GM12878 (cell line): ENCODE results near the gene NAT8. TPM values are rescaled to one million over a fixed set of nuclear protein-coding genes. Genes with fewer than 3 reads are reported as not detected.

ENCODE experiments used
- ATAC-seq: fragments of 200-7000 bp; cut with Tn5 transposase; 3 replicates; pipeline ENCODE4 v1.9.1; 2020; ENCODE audit warnings: mild to moderate bottlenecking, moderate library complexity
- BruUV-seq: library from RNA; stranded (reverse); fragments of 400-500 nt; replicated peaks from 2 replicates; lab custom pipeline; 2021; lab: Mats Ljungman, UMichigan
- CTCF ChIA-PET: fragments of 300-600 bp; sonication (Branson Sonifier 250); formaldehyde crosslinking; extraction: SDS; loops from one replicate; lab custom pipeline; 2021; ENCODE audit warnings: inconsistent platforms; lab: Yijun Ruan, JAX
- POLR2A ChIA-PET: fragments of 350-600 bp; formaldehyde crosslinking; extraction: SDS; loops from one replicate; lab custom pipeline; 2021; ENCODE audit warnings: inconsistent platforms; lab: Charles Lee
- RAD21 ChIA-PET: fragments of 300-600 bp; sonication (Branson Sonifier 250); formaldehyde crosslinking; loops from one replicate; lab custom pipeline; 2023; ENCODE audit warnings: antibody characterized with exemption; ENCODE audit not compliant: unreplicated experiment; lab: Charles Lee
- SMC1A ChIA-PET: fragments of 300-600 bp; sonication (Branson Sonifier 250); formaldehyde crosslinking; loops from one replicate; lab custom pipeline; 2023; ENCODE audit not compliant: unreplicated experiment, uncharacterized antibody; lab: Charles Lee
- DNase-seq: peaks from one replicate; pipeline ENCODE4 v3.0.0-alpha.2; 2011; ENCODE audit warnings: low read depth, low spot score
- FAIRE-seq: peaks from 3 replicates; lab custom pipeline; 2011; peaks lifted over from hg19 to GRCh38; lab: Jason Lieb, UNC
- H2AFZ ChIP-seq: 2 replicates; pipeline ENCODE4 v1.6.0; 2011; ENCODE audit warnings: low read depth, low read length, control low read depth; ENCODE audit not compliant: control insufficient read depth
- H3K27ac ChIP-seq: 2 replicates; pipeline ENCODE4 v1.5.1; 2011; ENCODE audit warnings: control low read depth; ENCODE audit not compliant: control insufficient read depth, insufficient read depth
- H3K27me3 ChIP-seq, 2 experiments: replicated peaks in 1 of 2; 2 replicates each; pipeline versions ENCODE4 v1.6.0 to v1.6.1; 2011; ENCODE audit warnings: low read length in 1 of 2; ENCODE audit not compliant: control insufficient read depth in 2 of 2, insufficient read depth in 2 of 2
- H3K36me3 ChIP-seq, 2 experiments: 2 replicates each; pipeline ENCODE4 v1.5.1; 2011; ENCODE audit warnings: low read length in 1 of 2; ENCODE audit not compliant: control insufficient read depth in 2 of 2, insufficient read depth in 2 of 2
- H3K4me1 ChIP-seq: 2 replicates; pipeline ENCODE4 v1.6.1; 2011; ENCODE audit warnings: mild to moderate bottlenecking, low read length, moderate library complexity, mixed read lengths; ENCODE audit not compliant: control insufficient read depth, insufficient read depth
- H3K4me2 ChIP-seq: 2 replicates; pipeline ENCODE4 v1.6.0; 2011; ENCODE audit warnings: control low read depth; ENCODE audit not compliant: control insufficient read depth, insufficient read depth
- H3K4me3 ChIP-seq: fragments of 200-600 bp; sonication (generic); 2 replicates; pipeline ENCODE4 v1.5.1; 2016
- H3K79me2 ChIP-seq: 2 replicates; pipeline ENCODE4 v1.6.0; 2011; ENCODE audit warnings: low read length; ENCODE audit not compliant: control insufficient read depth, insufficient read depth
- H3K9ac ChIP-seq: 2 replicates; pipeline ENCODE4 v1.8.0; 2011; ENCODE audit warnings: low read length, control low read depth, mixed read lengths; ENCODE audit not compliant: control insufficient read depth, insufficient read depth
- H3K9me3 ChIP-seq: replicated peaks from 3 replicates; pipeline ENCODE4 v1.5.1; 2011; ENCODE audit warnings: mild to moderate bottlenecking, low read length; ENCODE audit not compliant: control insufficient read depth, insufficient read depth
- H4K20me1 ChIP-seq: 2 replicates; pipeline ENCODE4 v1.6.0; 2011; ENCODE audit not compliant: control insufficient read depth, insufficient read depth
- BCL11A ChIP-seq: IDR thresholded peaks from 2 replicates; pipeline ENCODE4 v1.6.1; 2011; ENCODE audit warnings: low read depth, low read length
- CHD1 ChIP-seq: IDR thresholded peaks from 2 replicates; pipeline ENCODE4 v1.6.1; 2012; ENCODE audit warnings: low read depth, low read length, improper control_type of control experiment
- GATAD2B ChIP-seq: fragments of 450-650 bp; conservative IDR thresholded peaks from 2 replicates; pipeline ENCODE4 v1.6.1; 2017; ENCODE audit warnings: low read depth, mild to moderate bottlenecking, moderate library complexity
- IRF5 ChIP-seq: fragments of 450-650 bp; IDR thresholded peaks from 2 replicates; pipeline ENCODE4 v1.6.1; 2017; ENCODE audit warnings: borderline replicate concordance
- KDM1A ChIP-seq: fragments of 200-600 bp; sonication (generic); IDR thresholded peaks from 2 replicates; pipeline ENCODE4 v1.6.1; 2016; ENCODE audit warnings: borderline replicate concordance
- MTA2 ChIP-seq: fragments of 450-650 bp; IDR thresholded peaks from 2 replicates; pipeline ENCODE4 v1.6.1; 2016; ENCODE audit warnings: low read depth, mild to moderate bottlenecking, moderate library complexity
- MTA3 ChIP-seq: IDR thresholded peaks from 2 replicates; pipeline ENCODE4 v1.6.1; 2012; ENCODE audit warnings: low read length, inconsistent platforms, borderline replicate concordance
- NFXL1 ChIP-seq: fragments of 450-650 bp; IDR thresholded peaks from 2 replicates; pipeline ENCODE4 v1.6.1; 2017; ENCODE audit warnings: antibody characterized with exemption, mild to moderate bottlenecking, borderline replicate concordance
- NR2C2 ChIP-seq: IDR thresholded peaks from 2 replicates; pipeline ENCODE4 v1.6.1; 2011; ENCODE audit warnings: borderline replicate concordance, low read depth; ENCODE audit not compliant: control insufficient read depth, insufficient read length
- PAX8 ChIP-seq: fragments of 450-650 bp; IDR thresholded peaks from 2 replicates; pipeline ENCODE4 v1.6.1; 2017; ENCODE audit warnings: mild to moderate bottlenecking, moderate library complexity
- SMC3 ChIP-seq: IDR thresholded peaks from 2 replicates; pipeline ENCODE4 v1.6.1; 2011; ENCODE audit warnings: low read length, improper control_type of control experiment, borderline replicate concordance
- SPI1 ChIP-seq: IDR thresholded peaks from 2 replicates; pipeline ENCODE4 v1.6.1; 2011; ENCODE audit warnings: low read depth, mild to moderate bottlenecking, low read length, moderate library complexity, borderline replicate concordance; ENCODE audit not compliant: insufficient read depth
- STAT3 ChIP-seq: IDR thresholded peaks from 2 replicates; pipeline ENCODE4 v1.6.1; 2011; ENCODE audit warnings: low read depth, low read length, improper control_type of control experiment
- YY1 ChIP-seq: IDR thresholded peaks from 2 replicates; pipeline ENCODE4 v1.6.1; 2011; ENCODE audit warnings: low read depth, mild to moderate bottlenecking, low read length
- ZBTB40 ChIP-seq: fragments of 450-650 bp; IDR thresholded peaks from 2 replicates; pipeline ENCODE4 v1.6.1; 2016; ENCODE audit warnings: mild to moderate bottlenecking, moderate library complexity, borderline replicate concordance
- ZNF384 ChIP-seq: IDR thresholded peaks from 2 replicates; pipeline ENCODE4 v1.6.1; 2012; ENCODE audit warnings: low read depth, mild to moderate bottlenecking, low read length, improper control_type of control experiment, borderline replicate concordance
- WGBS: methylation state at CpG from one replicate; pipeline ENCODE4 v1.1.6; 2016; ENCODE audit warnings: low lambda C conversion rate; ENCODE audit not compliant: insufficient replicate concordance, insufficient coverage; ENCODE audit errors: missing lambda C conversion rate; 5-methylcytosine and 5-hydroxymethylcytosine counted together
- in situ Hi-C: fragments of 300-500 bp; cut with MboI; formaldehyde crosslinking; loops from 9 replicates; pipeline ENCODE4 v1.14.3; 2018; ENCODE audit warnings: mixed read lengths
- intact Hi-C: fragments of 100-400 bp; cut with micrococcal nuclease; formaldehyde crosslinking; loops from one replicate; pipeline ENCODE4 v1.14.2; 2022; ENCODE audit not compliant: unreplicated experiment
- polyA plus RNA-seq, 11 experiments: library from polyadenylated mRNA; depleted of rRNA in 4 of 11; unstranded in 6 of 11; stranded (reverse) in 5 of 11; fragments of >200 nt; fragmentation: Nextera tagmentation in 4 of 11; fragmentation: Illumina TruSeq in 1 of 11; extraction: Ambion mirVana in 4 of 11; extraction: Trizol in 1 of 11; gene quantifications; 1 replicate in 1 of 11; 2 replicates in 10 of 11; pipeline versions ENCODE4 v1.2.1 to v1.2.3, GENCODE V29; 2011 to 2016; ENCODE audit warnings: inconsistent platforms in 2 of 11, missing spikeins in 2 of 11, low read depth in 1 of 11
- total RNA-seq, 4 experiments: library from RNA; depleted of rRNA in 3 of 4; stranded (reverse); fragments of >200 nt in 3 of 4; fragmentation: Illumina TruSeq in 1 of 4; extraction: Trizol in 1 of 4; gene quantifications; 2 replicates each; pipeline versions ENCODE4 v1.2.1 to v1.2.3, GENCODE V29; 2013 to 2021

Gene NAT8
- total and polyA plus RNA-seq, 10 of the 15 experiments (the other 5 are each of a cell fraction or from before 2014, with no cell fraction given), result not detected

- TF ChIP-seq IRF5, result no peak
- no peak for TF ChIP-seq ZBTB40
- no peak for TF ChIP-seq ZNF384
- TF ChIP-seq, all 136 proteins: peak for 0
These were observed 40.4 kb downstream of the NAT8 start (continued) for GRCh38 chr2:73601780-73602179.

GRCh38 chr2:73594251-73594650, 48.0 kb downstream of the NAT8 start:
- Histone ChIP-seq H3K79me2 (no peaks in the 10 kb centered on the region), H3K9me3 (no peaks in the 10 kb centered on the region), H3K9ac (no peak overlapping the region), H2AFZ (no peak overlapping the region), H3K27me3 (no peaks in the 10 kb centered on the region), H3K27ac (no peak overlapping the region), H3K4me3 (no peak overlapping the region), H3K4me1 (no peaks in the 10 kb centered on the region), H3K4me2 (no peak overlapping the region), H4K20me1 (no peaks in the 10 kb centered on the region), H3K36me3 (no peaks in the 10 kb centered on the region)
- ChIA-PET POLR2A (no interaction called here), SMC1A (no interaction called here), CTCF (interaction anchor here (1.0 kb wide), 1 partner anchor 86 kb away, joined by 3 read pairs; no protein-coding TSS in a partner anchor), RAD21 (no interaction called here)
- no TSS peak for BruUV-seq
- ATAC-seq, result no peak
- in situ Hi-C loops (no loop called here), intact Hi-C loops (no loop called here)
- 98% methylated on average over 2 of the region's 2 CpGs for WGBS
- DNase-seq, result no peak
- FAIRE-seq, result no peak
- TF ChIP-seq YY1 (no peak), KDM1A (no peak), SMC3 (no peak), PAX8 (no peak), BCL11A (no peak), MTA2 (no peak), MTA3 (no peak), GATAD2B (no peak), NR2C2 (no peak), STAT3 (no peak), SPI1 (no peak), IRF5 (no peak), CHD1 (no peak), NFXL1 (no peak)
